Endothelial cell (in vitro differentiated cells): ENCODE data around the gene HDLBP. TPM values are rescaled to one million over a fixed set of nuclear protein-coding genes. Genes with fewer than 3 reads are reported as not detected.

Experiments used
- DNase-seq: peaks from one replicate; pipeline ENCODE4 v3.0.0; 2021; ENCODE audit warnings: low spot score
- H3K27ac Mint-ChIP-seq: one replicate; pipeline ENCODE4 v1.8.0; 2021; ENCODE audit warnings: mixed read lengths, inconsistent platforms; ENCODE audit not compliant: unreplicated experiment
- H3K27me3 Mint-ChIP-seq: one replicate; pipeline ENCODE4 v1.8.0; 2021; ENCODE audit warnings: mild to moderate bottlenecking, moderate library complexity, mixed read lengths, inconsistent platforms; ENCODE audit not compliant: unreplicated experiment
- H3K36me3 Mint-ChIP-seq: one replicate; pipeline ENCODE4 v1.8.0; 2021; ENCODE audit warnings: mild to moderate bottlenecking, low read depth, mixed read lengths, inconsistent platforms; ENCODE audit not compliant: unreplicated experiment
- H3K4me1 Mint-ChIP-seq: one replicate; pipeline ENCODE4 v1.8.0; 2021; ENCODE audit warnings: mild to moderate bottlenecking, mixed read lengths, inconsistent platforms; ENCODE audit not compliant: unreplicated experiment
- H3K4me3 Mint-ChIP-seq: one replicate; pipeline ENCODE4 v1.8.0; 2021; ENCODE audit warnings: mild to moderate bottlenecking, mixed read lengths, inconsistent platforms; ENCODE audit not compliant: unreplicated experiment
- H3K9me3 Mint-ChIP-seq: one replicate; pipeline ENCODE4 v1.8.0; 2021; ENCODE audit warnings: mixed read lengths, inconsistent platforms; ENCODE audit not compliant: unreplicated experiment
- CTCF ChIP-seq: fragments of 200-600 bp; sonication (generic); IDR thresholded peaks from one replicate; pipeline ENCODE4 v1.5.0; 2021; ENCODE audit warnings: antibody characterized with exemption; ENCODE audit not compliant: unreplicated experiment
- total RNA-seq: library from RNA; stranded (reverse); fragmentation: NEBNext Ultra II Directional; extraction: Animal tissue kit (Norgen Biotek cat#: 25700); gene quantifications from one replicate; pipeline ENCODE4 v1.2.1, GENCODE V29; 2021; ENCODE audit not compliant: unreplicated experiment

The HDLBP gene
- total RNA-seq, 1 donor from 2014 or later = 364 TPM

- no peak overlapping the region for H3K4me3 Mint-ChIP-seq
- peaks cover 5% of the 10 kb centered on the region for H3K27me3 Mint-ChIP-seq
- TF ChIP-seq CTCF = no peak
- DNase-seq = no peak
- no peaks in the 10 kb centered on the region for H3K9me3 Mint-ChIP-seq
- no peaks in the 10 kb centered on the region for H3K4me1 Mint-ChIP-seq
- peaks cover 69% of the 10 kb centered on the region for H3K36me3 Mint-ChIP-seq
- H3K27ac Mint-ChIP-seq = no peak overlapping the region
Observed at GRCh38 chr2:241249654-241250053, 65.8 kb downstream of the HDLBP start.

- H3K27ac Mint-ChIP-seq = no peak overlapping the region
- H3K36me3 Mint-ChIP-seq = peaks cover 75% of the 10 kb centered on the region
- no peak overlapping the region for H3K4me3 Mint-ChIP-seq
- H3K4me1 Mint-ChIP-seq = no peaks in the 10 kb centered on the region
- DNase-seq = no peak
- no peaks in the 10 kb centered on the region for H3K9me3 Mint-ChIP-seq
- TF ChIP-seq CTCF = no peak
- peaks cover 5% of the 10 kb centered on the region for H3K27me3 Mint-ChIP-seq
Observed at GRCh38 chr2:241248897-241249296, 66.6 kb downstream of the HDLBP start.

GRCh38 chr2:241248289-241248688 lies 67.2 kb downstream of the HDLBP start:
- peaks cover 76% of the 10 kb centered on the region for H3K36me3 Mint-ChIP-seq
- H3K4me3 Mint-ChIP-seq = peak overlapping the region; percentile 21
- TF ChIP-seq CTCF = no peak
- DNase-seq = no peak
- H3K4me1 Mint-ChIP-seq = no peaks in the 10 kb centered on the region
- H3K27ac Mint-ChIP-seq = no peak overlapping the region
- peaks cover 5% of the 10 kb centered on the region for H3K27me3 Mint-ChIP-seq
- no peaks in the 10 kb centered on the region for H3K9me3 Mint-ChIP-seq

- no peak for TF ChIP-seq CTCF
- H3K27ac Mint-ChIP-seq = no peak overlapping the region
- peaks cover 79% of the 10 kb centered on the region for H3K36me3 Mint-ChIP-seq
- H3K9me3 Mint-ChIP-seq = no peaks in the 10 kb centered on the region
- no peak for DNase-seq
- H3K27me3 Mint-ChIP-seq = no peaks in the 10 kb centered on the region
- H3K4me3 Mint-ChIP-seq = no peak overlapping the region
- H3K4me1 Mint-ChIP-seq = no peaks in the 10 kb centered on the region
Observed at GRCh38 chr2:241244368-241244767, 71.1 kb downstream of the HDLBP start.

- peaks cover 83% of the 10 kb centered on the region for H3K36me3 Mint-ChIP-seq
- H3K4me1 Mint-ChIP-seq = peaks cover 3% of the 10 kb centered on the region
- no peaks in the 10 kb centered on the region for H3K9me3 Mint-ChIP-seq
- no peak overlapping the region for H3K27ac Mint-ChIP-seq
- no peak for TF ChIP-seq CTCF
- peak overlapping the region; percentile 32 for H3K4me3 Mint-ChIP-seq
- no peaks in the 10 kb centered on the region for H3K27me3 Mint-ChIP-seq
- no peak for DNase-seq
Observed at GRCh38 chr2:241242306-241242705, 73.2 kb downstream of the HDLBP start.
